NCI-H1105 (cell line): ENCODE results near the gene RBBP4.
"Not testable (repeated sequence)": the region's sequence is repeated elsewhere in the genome, so short reads cannot be mapped to it uniquely, and the experiment has no call there.

ENCODE experiments used
- DNase-seq: peaks from one replicate; lab custom pipeline; 2025; lab: John Stamatoyannopoulos, UW

RBBP4 gene

GRCh38 chr1:32693455-32694174 is 42.6 kb downstream of the RBBP4 start:
- no peak for DNase-seq

GRCh38 chr1:32695098-32695904 is 44.3 kb downstream of the RBBP4 start:
- no peak for DNase-seq

GRCh38 chr1:32696041-32696440 is 45.0 kb downstream of the RBBP4 start:
- no peak for DNase-seq

GRCh38 chr1:32696996-32697395 is 46.0 kb downstream of the RBBP4 start:
- DNase-seq = not testable (repeated sequence)

GRCh38 chr1:32701421-32701911 is 50.5 kb downstream of the RBBP4 start:
- no peak for DNase-seq

- peak; percentile 73 for DNase-seq
These were observed 51.1 kb downstream of the RBBP4 start for GRCh38 chr1:32701951-32702598.

- DNase-seq = peak; percentile 2
These were observed 51.8 kb downstream of the RBBP4 start, which contains the start of gene SYNC for GRCh38 chr1:32702599-32703478. SYNC (minus strand) TSS chr1:32702770; CDS start chr1:32702660, 110 bp downstream.

GRCh38 chr1:32703479-32704291 is 52.7 kb downstream of the RBBP4 start:
- DNase-seq = no peak

- DNase-seq = no peak
These were observed 54.5 kb downstream of the RBBP4 start for GRCh38 chr1:32705516-32705915.

GRCh38 chr1:32706491-32706890 is 55.5 kb downstream of the RBBP4 start:
- no peak for DNase-seq

GRCh38 chr1:32709075-32709474 is 58.1 kb downstream of the RBBP4 start:
- DNase-seq = peak; percentile 32

GRCh38 chr1:32709476-32709875 is 58.5 kb downstream of the RBBP4 start:
- no peak for DNase-seq

- not testable (repeated sequence) for DNase-seq
These were observed 60.2 kb downstream of the RBBP4 start for GRCh38 chr1:32711221-32711620.

- no peak for DNase-seq
These were observed 62.1 kb downstream of the RBBP4 start for GRCh38 chr1:32713081-32713480.

- DNase-seq = no peak
These were observed 63.3 kb downstream of the RBBP4 start for GRCh38 chr1:32714277-32714676.

- DNase-seq = no peak
These were observed 64.9 kb downstream of the RBBP4 start for GRCh38 chr1:32715901-32716311.

GRCh38 chr1:32716312-32717148 is 65.5 kb downstream of the RBBP4 start:
- DNase-seq = peak; percentile 94

GRCh38 chr1:32717503-32717902 is 66.5 kb downstream of the RBBP4 start:
- no peak for DNase-seq

- DNase-seq = no peak
These were observed 67.0 kb downstream of the RBBP4 start for GRCh38 chr1:32718036-32718435.

GRCh38 chr1:32718527-32718926 is 67.5 kb downstream of the RBBP4 start:
- DNase-seq = no peak
